ENCODE data around the gene RREB1. TPM values are rescaled to one million over a fixed set of nuclear protein-coding genes. Genes with fewer than 3 reads are reported as not detected.

The RREB1 gene
- polyA plus RNA-seq, 1 donor (not counting 4 experiments of a cell fraction or from before 2014, with no cell fraction given): 6.1 TPM

GRCh38 chr6:7241709-7242645 is 134.2 kb downstream of the RREB1 start:
- Histone ChIP-seq H3K27me3 (ENCODE audit: control insufficient read depth, extremely low read depth, insufficient read depth, low read length) (no peaks in the 10 kb centered on the region), H2AFZ (ENCODE audit: control insufficient read depth, low read length) (no peak overlapping the region), H3K4me3 (ENCODE audit: control insufficient read depth in 2 of 3, extremely low read depth in 1 of 3, insufficient read depth in 2 of 3, low read depth in 1 of 3, low read length in 3 of 3) (no peak overlapping the region), H3K79me2 (ENCODE audit: control insufficient read depth, insufficient read depth, low read length) (peaks cover 13% of the 10 kb centered on the region), H3K9me1 (ENCODE audit: control insufficient read depth, extremely low read depth, insufficient read depth, low read length) (no peaks in the 10 kb centered on the region), H4K20me1 (ENCODE audit: control insufficient read depth, extremely low read depth, insufficient read depth, low read length) (no peaks in the 10 kb centered on the region), H3K4me1 (ENCODE audit: control insufficient read depth, extremely low read depth, insufficient read depth, low read length) (no peaks in the 10 kb centered on the region), H3K9ac (ENCODE audit: control insufficient read depth, extremely low read depth, insufficient read depth, low read length) (no peak overlapping the region), H3K9me3 (ENCODE audit: control insufficient read depth, low read depth, low read length) (no peaks in the 10 kb centered on the region), H3K36me3 (ENCODE audit: control insufficient read depth in 2 of 2, extremely low read depth in 1 of 2, insufficient read depth in 2 of 2, low read length in 2 of 2) (peaks cover 20 to 30% of the 10 kb centered on the region in 2 experiments), H3K27ac (ENCODE audit: control insufficient read depth, insufficient read depth, low read length) (no peak overlapping the region), H3K4me2 (ENCODE audit: control insufficient read depth, extremely low read depth, insufficient read depth, low read depth, low read length) (no peak overlapping the region)
- TF ChIP-seq EZH2 (IDR thresholded peaks at IDR 0.05; ENCODE audit: low read length): no peak
- no peak for TF ChIP-seq CTCF (optimal IDR thresholded peaks at IDR 0.05 in 1 of 3, IDR thresholded peaks at IDR 0.05 in 1 of 3, conservative IDR thresholded peaks at IDR 0.05 in 1 of 3; ENCODE audit: extremely low read depth in 1 of 3, insufficient read depth in 2 of 3, low read length in 3 of 3)
- dilution Hi-C loops (cut with MboI; ENCODE audit: extremely low pct_ligation_motif_present, low sequenced_read_pairs): no loop called here
- FAIRE-seq (no peak), DNase-seq (ENCODE audit: low read depth, low spot score) (no peak)

- Histone ChIP-seq H3K4me1 (ENCODE audit: control insufficient read depth, extremely low read depth, insufficient read depth, low read length) (no peaks in the 10 kb centered on the region), H3K9me1 (ENCODE audit: control insufficient read depth, extremely low read depth, insufficient read depth, low read length) (no peaks in the 10 kb centered on the region), H3K36me3 (ENCODE audit: control insufficient read depth in 2 of 2, extremely low read depth in 1 of 2, insufficient read depth in 2 of 2, low read length in 2 of 2) (peaks cover 24 to 30% of the 10 kb centered on the region in 2 experiments), H3K27ac (ENCODE audit: control insufficient read depth, insufficient read depth, low read length) (no peak overlapping the region), H3K79me2 (ENCODE audit: control insufficient read depth, insufficient read depth, low read length) (peaks cover 13% of the 10 kb centered on the region), H3K27me3 (ENCODE audit: control insufficient read depth, extremely low read depth, insufficient read depth, low read length) (no peaks in the 10 kb centered on the region), H3K4me2 (ENCODE audit: control insufficient read depth, extremely low read depth, insufficient read depth, low read depth, low read length) (no peak overlapping the region), H4K20me1 (ENCODE audit: control insufficient read depth, extremely low read depth, insufficient read depth, low read length) (no peaks in the 10 kb centered on the region), H3K4me3 (ENCODE audit: control insufficient read depth in 2 of 3, extremely low read depth in 1 of 3, insufficient read depth in 2 of 3, low read depth in 1 of 3, low read length in 3 of 3) (no peak overlapping the region), H3K9ac (ENCODE audit: control insufficient read depth, extremely low read depth, insufficient read depth, low read length) (no peak overlapping the region), H3K9me3 (ENCODE audit: control insufficient read depth, low read depth, low read length) (no peaks in the 10 kb centered on the region), H2AFZ (ENCODE audit: control insufficient read depth, low read length) (no peak overlapping the region)
- no peak for DNase-seq (ENCODE audit: low read depth, low spot score)
- no peak for FAIRE-seq
- dilution Hi-C loops (cut with MboI; ENCODE audit: extremely low pct_ligation_motif_present, low sequenced_read_pairs): no loop called here
- TF ChIP-seq CTCF (optimal IDR thresholded peaks at IDR 0.05 in 1 of 3, IDR thresholded peaks at IDR 0.05 in 1 of 3, conservative IDR thresholded peaks at IDR 0.05 in 1 of 3; ENCODE audit: extremely low read depth in 1 of 3, insufficient read depth in 2 of 3, low read length in 3 of 3) (no peak), EZH2 (IDR thresholded peaks at IDR 0.05; ENCODE audit: low read length) (no peak)
Observed at GRCh38 chr6:7242835-7243178, 135.0 kb downstream of the RREB1 start.

Measured in keratinocyte (primary cell).